ENCODE results near the gene FAM171A2. TPM values are rescaled to one million over a fixed set of nuclear protein-coding genes. Genes with fewer than 3 reads are reported as not detected.

Gene FAM171A2
- total RNA-seq, 1 experiment from 2014 or later: 27.5 TPM

DNA sequence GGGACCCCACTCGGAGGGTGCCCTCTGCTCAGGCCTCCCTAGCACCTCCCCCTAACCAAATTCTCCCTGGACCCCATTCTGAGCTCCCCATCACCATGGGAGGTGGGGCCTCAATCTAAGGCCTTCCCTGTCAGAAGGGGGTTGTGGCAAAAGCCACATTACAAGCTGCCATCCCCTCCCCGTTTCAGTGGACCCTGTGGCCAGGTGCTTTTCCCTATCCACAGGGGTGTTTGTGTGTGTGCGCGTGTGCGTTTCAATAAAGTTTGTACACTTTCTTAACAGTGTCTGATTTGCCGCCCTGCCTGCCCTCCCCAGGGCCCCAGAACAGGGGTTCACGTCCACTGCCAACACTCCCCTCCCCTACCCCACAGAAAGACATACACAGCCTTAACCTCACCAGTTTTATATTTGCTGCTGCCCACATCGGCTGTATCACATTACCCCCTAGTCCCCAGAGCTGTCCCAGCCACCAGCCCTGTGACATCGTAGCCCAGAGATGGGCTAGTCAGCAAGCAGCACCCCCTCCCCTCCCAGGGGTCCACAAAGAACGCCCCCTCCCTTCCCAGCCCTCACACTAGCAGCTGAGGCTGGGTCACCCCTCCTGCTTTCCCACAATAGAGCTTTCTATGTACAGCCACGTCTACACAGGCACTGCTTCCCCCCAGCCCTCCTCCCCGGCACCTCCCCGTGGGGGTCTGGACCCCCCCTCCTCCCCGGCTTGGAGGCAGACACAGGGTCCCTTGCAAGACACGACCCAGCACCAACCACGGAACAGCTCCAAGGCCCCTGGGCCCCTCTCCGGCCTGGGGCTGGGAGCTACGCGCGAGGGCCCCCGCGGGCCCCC is 10.6 kb downstream of the FAM171A2 start:
- Histone ChIP-seq H3K27me3 (ENCODE audit: insufficient read depth, low read length) (no peaks in the 10 kb centered on the region), H2BK12ac (ENCODE audit: insufficient read length, low read depth, low read length) (no peak overlapping the region), H4K8ac (replicated peaks; ENCODE audit: insufficient read length, low read depth, low read length) (no peak overlapping the region), H4K5ac (ENCODE audit: insufficient read length, low read depth, low read length) (no peak overlapping the region), H4K20me1 (ENCODE audit: control insufficient read depth, insufficient read depth, insufficient read length) (no peaks in the 10 kb centered on the region), H3K14ac (ENCODE audit: insufficient read depth, low read length) (no peak overlapping the region), H3K79me2 (ENCODE audit: insufficient read depth, low read length) (no peaks in the 10 kb centered on the region), H3T11ph (ENCODE audit: low read length) (no peak overlapping the region), H2BK20ac (ENCODE audit: low read depth, low read length, poor library complexity, severe bottlenecking) (no peak overlapping the region), H2BK120ac (ENCODE audit: low read depth, low read length, poor library complexity, severe bottlenecking) (no peak overlapping the region), H3K79me1 (ENCODE audit: insufficient read depth, low read depth, low read length, poor library complexity, severe bottlenecking) (no peaks in the 10 kb centered on the region), H3K56ac (ENCODE audit: insufficient read length, low read depth, low read length) (no peak overlapping the region), H3K4ac (ENCODE audit: low read depth, low read length) (no peak overlapping the region), H4K91ac (ENCODE audit: insufficient read length, low read depth, low read length) (no peak overlapping the region), H3K23ac (ENCODE audit: insufficient read length, low read depth, low read length) (no peak overlapping the region), H3K18ac (ENCODE audit: insufficient read length, low read depth, low read length) (no peak overlapping the region), H3K4me2 (ENCODE audit: insufficient read depth, insufficient read length, low read length) (peak overlapping the region; percentile 45), H3K23me2 (ENCODE audit: insufficient read length, low read depth, low read length, poor library complexity, severe bottlenecking) (peaks cover 3% of the 10 kb centered on the region), H2AK5ac (ENCODE audit: insufficient read length, low read length) (no peak overlapping the region), H3K9me3 (ENCODE audit: control insufficient read depth, low read depth, low read length) (no peaks in the 10 kb centered on the region), H2AFZ (ENCODE audit: low read length) (no peak overlapping the region), H3K9ac (ENCODE audit: extremely low read depth, insufficient read length, low read length) (no peak overlapping the region), H3K4me1 (ENCODE audit: insufficient read depth, low read length) (no peaks in the 10 kb centered on the region), H3K27ac (ENCODE audit: insufficient read length, low read depth, low read length) (no peak overlapping the region), H2BK5ac (ENCODE audit: insufficient read length, low read length) (no peak overlapping the region), H2BK15ac (ENCODE audit: low read depth, low read length) (no peak overlapping the region)
- peak; percentile 45 for DNase-seq
- Mint-ChIP-seq H3K4me1 (peaks cover 0 to 8% of the 10 kb centered on the region in 2 experiments; a peak in 2 of 4 replicates), H3K36me3 (ENCODE audit: insufficient read depth in 1 of 3, low read depth in 3 of 3) (peaks cover 3 to 17% (median 6%) of the 10 kb centered on the region in 3 experiments; a peak in 6 of 7 replicates), H3K27me3 (ENCODE audit: low read depth) (peaks cover 5% of the 10 kb centered on the region; the same call in 1 of the 2 replicates), H3K9me3 (no peaks in the 10 kb centered on the region; a peak in 1 of 5 replicates), H3K27ac (no peak overlapping the region), H3K4me3 (peak overlapping the region; percentile 52 to 77)
- TF ChIP-seq, protein P1, sequence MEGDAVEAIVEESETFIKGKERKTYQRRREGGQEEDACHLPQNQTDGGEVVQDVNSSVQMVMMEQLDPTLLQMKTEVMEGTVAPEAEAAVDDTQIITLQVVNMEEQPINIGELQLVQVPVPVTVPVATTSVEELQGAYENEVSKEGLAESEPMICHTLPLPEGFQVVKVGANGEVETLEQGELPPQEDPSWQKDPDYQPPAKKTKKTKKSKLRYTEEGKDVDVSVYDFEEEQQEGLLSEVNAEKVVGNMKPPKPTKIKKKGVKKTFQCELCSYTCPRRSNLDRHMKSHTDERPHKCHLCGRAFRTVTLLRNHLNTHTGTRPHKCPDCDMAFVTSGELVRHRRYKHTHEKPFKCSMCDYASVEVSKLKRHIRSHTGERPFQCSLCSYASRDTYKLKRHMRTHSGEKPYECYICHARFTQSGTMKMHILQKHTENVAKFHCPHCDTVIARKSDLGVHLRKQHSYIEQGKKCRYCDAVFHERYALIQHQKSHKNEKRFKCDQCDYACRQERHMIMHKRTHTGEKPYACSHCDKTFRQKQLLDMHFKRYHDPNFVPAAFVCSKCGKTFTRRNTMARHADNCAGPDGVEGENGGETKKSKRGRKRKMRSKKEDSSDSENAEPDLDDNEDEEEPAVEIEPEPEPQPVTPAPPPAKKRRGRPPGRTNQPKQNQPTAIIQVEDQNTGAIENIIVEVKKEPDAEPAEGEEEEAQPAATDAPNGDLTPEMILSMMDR (conservative IDR thresholded peaks at IDR 0.05): no peak
- no CpG with 5 or more reads among the region's 22 CpGs for WGBS (ENCODE audit: extremely low coverage, insufficient read length, low lambda C conversion rate)

Measured in H9 (cell line).